Heart left ventricle (tissue), 13 donors: ENCODE measurements around the gene UNC93A.

Source experiments
- POLR2A ChIP-seq, 2 donors: fragments of 450-650 bp; IDR thresholded peaks; one replicate each; pipeline ENCODE4 v1.6.1; 2017; ENCODE audit warnings: antibody characterized with exemption in 2 of 2, mild to moderate bottlenecking in 2 of 2, moderate library complexity in 2 of 2
- TF ChIP-seq, protein P1 (sequence below), 12 donors: fragments of 200-600 bp; sonication (generic) in 4 of 12; IDR thresholded peaks; one replicate each; pipeline versions ENCODE4 v1.5.0 to v1.8.0; 2018 to 2022; ENCODE audit warnings: antibody characterized with exemption in 12 of 12, mild to moderate bottlenecking in 5 of 12
- donor health status: ischemic (EF 13 %, LVEDD 7.1; RV severe dilation, severe dysfunction).
- donor health status: DM: no; HTN: yes; CAD: no.
- donor health status: DM: no; HTN: no; CAD: no.
- donor health status: ischemic (EF 25% LVEDD 6.9; RV normal size, moderate dysfunction).
- donor health status: ischemic (EF 25% LVEDD 5.7; RV mildly dilated, moderate dysfunction).
- donor health status: ischemic (EF 35%, LVEDD 5.7; RV mildly dilated, moderate dysfunction).
- donor health status: nonischemic (EF 11% LVEDD 7.7; RV severe dilation, severe dysfunction).
- donor health status: DM: yes; HTN: yes; CAD: no.
- donor health status: PGD.
- donor health status: ischemic (EF 29% LVEDD 5.4; RV normal size, mild dysfunction).
- donor health status: nonischemic (EF 23%, LVEDD 6.1; RV moderate dilation, normal function).

- TF ChIP-seq, protein P1, sequence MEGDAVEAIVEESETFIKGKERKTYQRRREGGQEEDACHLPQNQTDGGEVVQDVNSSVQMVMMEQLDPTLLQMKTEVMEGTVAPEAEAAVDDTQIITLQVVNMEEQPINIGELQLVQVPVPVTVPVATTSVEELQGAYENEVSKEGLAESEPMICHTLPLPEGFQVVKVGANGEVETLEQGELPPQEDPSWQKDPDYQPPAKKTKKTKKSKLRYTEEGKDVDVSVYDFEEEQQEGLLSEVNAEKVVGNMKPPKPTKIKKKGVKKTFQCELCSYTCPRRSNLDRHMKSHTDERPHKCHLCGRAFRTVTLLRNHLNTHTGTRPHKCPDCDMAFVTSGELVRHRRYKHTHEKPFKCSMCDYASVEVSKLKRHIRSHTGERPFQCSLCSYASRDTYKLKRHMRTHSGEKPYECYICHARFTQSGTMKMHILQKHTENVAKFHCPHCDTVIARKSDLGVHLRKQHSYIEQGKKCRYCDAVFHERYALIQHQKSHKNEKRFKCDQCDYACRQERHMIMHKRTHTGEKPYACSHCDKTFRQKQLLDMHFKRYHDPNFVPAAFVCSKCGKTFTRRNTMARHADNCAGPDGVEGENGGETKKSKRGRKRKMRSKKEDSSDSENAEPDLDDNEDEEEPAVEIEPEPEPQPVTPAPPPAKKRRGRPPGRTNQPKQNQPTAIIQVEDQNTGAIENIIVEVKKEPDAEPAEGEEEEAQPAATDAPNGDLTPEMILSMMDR (IDR thresholded peaks at IDR 0.05): no peak
- TF ChIP-seq POLR2A (IDR thresholded peaks at IDR 0.05): no peak
These were observed 38.8 kb upstream of the UNC93A start for GRCh38 chr6:167252271-167252670.
